Measurements from ENCODE around the gene CABP2.
"Not testable (repeated sequence)": the region's sequence is repeated elsewhere in the genome, so short reads cannot be mapped to it uniquely, and the experiment has no call there.

CABP2 gene

GRCh38 chr11:67538823-67539505, 15.7 kb upstream of the CABP2 start:
- DNase-seq (ENCODE audit: low spot score) = no peak

DNA sequence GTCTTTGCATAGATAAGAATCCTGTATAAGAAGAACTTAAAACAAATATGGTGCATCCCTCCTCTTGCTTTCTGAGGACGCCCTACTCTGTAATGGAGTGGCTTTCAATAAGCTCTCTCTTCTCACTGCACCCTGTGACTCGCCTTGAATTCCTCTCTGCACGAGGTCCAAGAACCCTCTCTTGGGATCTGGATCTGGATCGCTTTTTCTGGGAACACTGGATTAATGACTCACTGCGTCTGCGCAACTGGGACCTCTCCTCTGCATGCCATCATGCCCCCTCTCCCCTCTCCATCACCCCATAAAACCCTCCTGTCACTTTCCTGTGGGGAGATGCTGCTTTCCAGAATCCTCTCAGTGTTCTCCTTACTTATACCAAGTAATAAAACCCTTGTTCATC, 15.1 kb upstream of the CABP2 start:
- no peak for DNase-seq (ENCODE audit: low spot score)

DNA sequence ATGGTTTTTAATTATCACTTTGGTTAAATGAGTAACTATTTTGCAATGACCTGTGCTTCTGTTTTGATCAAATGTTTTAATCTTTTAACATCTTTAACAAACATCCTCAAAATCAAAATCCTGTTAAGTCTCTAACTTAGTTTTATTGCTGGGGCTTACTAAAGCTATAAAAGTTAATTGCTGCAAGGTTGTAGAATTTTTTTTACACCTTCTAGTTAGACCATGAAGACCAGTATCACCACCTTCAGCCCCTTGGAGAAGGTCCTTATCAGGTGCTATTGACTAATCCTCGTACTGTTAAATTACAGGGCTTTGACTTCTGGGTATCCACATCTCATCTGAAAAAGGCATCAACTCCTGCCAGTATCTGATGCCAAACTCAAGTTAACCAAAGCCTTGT, 12.3 kb upstream of the CABP2 start:
- DNase-seq (ENCODE audit: low spot score) = no peak

- no peak for DNase-seq (ENCODE audit: low spot score)
Measured at GRCh38 chr11:67534070-67534679, 10.9 kb upstream of the CABP2 start.

- no peak for DNase-seq (ENCODE audit: low spot score)
Measured at GRCh38 chr11:67532889-67533288, 9.6 kb upstream of the CABP2 start.

GRCh38 chr11:67530282-67530592, 7.0 kb upstream of the CABP2 start:
- no peak for DNase-seq (ENCODE audit: low spot score)

GRCh38 chr11:67528376-67528775, 5.1 kb upstream of the CABP2 start:
- DNase-seq (ENCODE audit: low spot score) = no peak

DNA sequence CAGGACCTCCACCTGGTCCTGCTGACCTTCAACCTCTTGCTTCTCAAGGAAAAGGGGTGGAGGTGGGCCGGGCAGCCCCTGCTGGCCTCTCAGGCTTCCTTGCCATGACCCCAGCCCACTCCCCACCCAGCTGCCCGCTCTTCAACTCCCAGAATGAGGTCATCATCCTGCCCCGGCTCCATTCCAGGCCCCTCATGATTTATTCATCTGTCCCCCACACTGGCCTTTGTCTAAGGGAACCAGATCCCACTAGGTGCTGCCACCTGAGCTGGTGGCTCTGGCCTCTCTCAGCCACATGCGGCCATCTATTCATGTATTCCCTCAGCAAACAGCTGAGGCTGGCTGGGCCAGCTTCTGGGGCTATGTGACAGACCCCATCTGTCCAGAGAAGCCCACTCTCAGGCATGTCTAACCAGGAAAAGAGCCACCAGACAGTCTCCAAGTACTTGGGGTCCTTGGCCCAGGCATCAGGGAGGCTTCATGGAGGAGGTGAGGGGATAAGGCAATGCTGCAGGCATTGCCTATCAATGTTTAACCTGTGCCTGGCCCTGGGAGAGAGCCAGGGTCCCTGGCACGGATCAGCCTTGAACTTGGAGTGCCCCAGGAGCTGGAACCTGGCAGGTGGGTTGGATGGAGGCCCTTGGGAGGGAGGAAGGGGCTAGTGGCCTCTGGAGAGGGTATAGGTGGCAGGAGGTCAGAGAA, 2.2 kb upstream of the CABP2 start:
- no peak for DNase-seq (ENCODE audit: low spot score)

DNA sequence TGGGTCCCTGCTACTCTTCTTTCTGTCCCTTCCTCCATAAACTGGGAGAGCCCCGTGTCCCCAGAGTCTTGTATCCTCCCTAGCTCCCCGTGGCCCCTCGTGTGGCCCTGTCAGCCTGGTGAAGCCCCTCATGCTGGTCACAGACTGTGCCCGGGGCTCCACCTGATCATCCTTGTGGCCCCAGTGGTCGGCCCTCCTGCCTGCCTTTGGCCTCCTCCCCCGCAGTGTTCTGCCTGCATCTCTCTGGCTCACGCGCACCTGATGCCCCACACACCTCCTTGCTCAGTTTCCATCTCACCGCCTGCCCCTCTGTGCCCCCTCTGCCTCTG, 1.2 kb upstream of the CABP2 start:
- DNase-seq (ENCODE audit: low spot score) = no peak

- peak; percentile 42 for DNase-seq (ENCODE audit: low spot score)
Measured at GRCh38 chr11:67523556-67524479, 572 bp upstream of the CABP2 start.

DNA sequence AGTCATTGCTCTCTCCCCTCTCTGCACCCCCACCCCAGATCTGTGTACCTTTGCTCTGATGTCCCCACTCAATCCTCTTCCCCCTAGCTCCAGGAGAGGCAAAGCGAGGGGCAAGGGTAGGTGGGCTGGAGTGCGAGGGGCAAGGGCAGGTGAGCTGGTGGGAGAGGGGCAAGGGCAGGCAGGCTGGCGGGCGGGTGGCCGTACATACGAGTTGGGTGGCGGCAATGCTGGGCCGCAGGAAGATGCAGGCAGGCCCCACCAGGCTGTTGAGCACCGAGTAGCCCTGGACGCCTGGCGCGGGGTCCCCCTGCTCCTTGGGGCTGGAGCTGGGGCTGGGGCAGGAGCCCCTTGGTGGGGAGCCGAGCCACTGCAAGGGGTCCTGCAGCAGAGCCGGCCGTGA, 908 bp downstream of the CABP2 start:
- DNase-seq (ENCODE audit: low spot score) = no peak

GRCh38 chr11:67521924-67522323, 1.3 kb downstream of the CABP2 start:
- no peak for DNase-seq (ENCODE audit: low spot score)

GRCh38 chr11:67520856-67521824, 2.1 kb downstream of the CABP2 start:
- DNase-seq (ENCODE audit: low spot score) = no peak

GRCh38 chr11:67519726-67520125, 3.5 kb downstream of the CABP2 start:
- DNase-seq (ENCODE audit: low spot score) = no peak

GRCh38 chr11:67517784-67518552, 5.3 kb downstream of the CABP2 start:
- no peak for DNase-seq (ENCODE audit: low spot score)

DNA sequence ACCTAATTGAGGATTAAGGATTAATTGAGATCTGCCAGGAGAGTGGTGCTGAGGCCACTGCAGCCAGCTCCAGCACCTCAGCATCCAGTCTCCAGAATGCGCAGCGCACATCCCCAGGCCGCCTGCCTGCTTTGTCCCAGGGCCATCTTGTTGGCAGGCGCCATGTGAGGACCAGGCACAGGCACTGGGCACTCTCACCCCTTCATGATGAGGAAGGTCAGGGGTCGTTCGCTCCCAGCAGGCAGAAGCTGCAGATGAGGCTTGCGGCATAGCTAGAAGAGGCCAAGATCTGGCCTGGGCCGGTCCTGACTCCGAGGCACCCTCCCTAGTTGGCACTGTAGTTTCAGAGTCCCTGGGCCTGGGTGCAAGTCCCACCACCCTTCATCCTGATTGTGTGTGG, 6.4 kb downstream of the CABP2 start:
- DNase-seq (ENCODE audit: low spot score) = no peak

DNA sequence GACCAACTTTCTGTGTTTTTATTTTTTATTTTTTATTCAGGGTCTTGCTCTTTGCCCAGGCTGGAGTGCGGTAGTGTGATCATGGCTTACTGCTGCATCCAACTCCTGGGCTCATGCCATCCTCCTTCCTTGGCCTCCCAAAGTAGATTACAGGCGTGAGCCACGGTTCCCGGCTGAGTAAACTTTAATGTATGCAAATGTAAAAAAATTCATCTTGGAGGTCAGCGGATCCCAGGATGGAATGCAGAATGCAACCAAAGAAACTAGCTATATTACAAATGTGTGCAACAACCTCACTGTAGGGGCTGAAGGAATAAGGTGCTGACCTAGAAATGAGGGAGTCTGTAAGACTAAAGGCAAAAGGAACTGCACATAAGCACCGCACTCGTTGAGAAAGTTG, 9.1 kb downstream of the CABP2 start:
- DNase-seq (ENCODE audit: low spot score) = no peak

DNA sequence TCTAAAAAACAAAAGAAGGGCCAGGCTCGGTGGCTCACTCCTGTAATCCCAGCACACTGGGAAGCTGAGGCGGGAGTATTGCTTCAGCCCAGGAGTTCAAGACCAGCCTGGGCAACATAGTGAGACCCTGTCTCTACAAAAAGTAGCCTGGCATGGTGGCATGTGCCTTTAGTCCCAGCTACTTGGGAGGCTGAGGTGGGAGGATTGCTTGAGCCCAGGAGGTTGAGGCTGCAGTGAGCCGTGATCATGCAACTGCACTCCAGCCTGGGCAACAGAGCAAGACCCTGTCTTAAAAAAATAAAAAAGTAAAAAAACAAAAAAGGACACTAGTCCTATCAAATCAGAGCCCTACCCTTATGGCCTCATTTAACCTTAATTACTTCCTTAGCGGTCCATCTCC, 11.7 kb downstream of the CABP2 start:
- not testable (repeated sequence) for DNase-seq (ENCODE audit: low spot score)

DNA sequence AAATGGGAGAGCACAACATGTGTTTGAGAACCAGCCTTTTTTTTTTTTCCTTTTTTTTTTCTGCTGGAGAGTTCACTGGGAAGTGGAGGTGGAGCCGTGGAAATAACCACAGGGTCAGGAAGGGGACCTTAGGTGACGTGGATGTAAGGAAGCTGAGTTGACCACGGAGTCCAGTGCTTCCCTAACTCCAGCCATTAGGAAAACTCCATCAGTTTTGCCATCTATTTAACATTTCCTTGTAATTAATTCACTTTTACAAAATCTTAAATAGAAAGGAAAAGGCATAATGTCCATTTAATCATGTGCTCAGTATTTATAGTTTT, 13.3 kb downstream of the CABP2 start:
- DNase-seq (ENCODE audit: low spot score) = no peak

DNA sequence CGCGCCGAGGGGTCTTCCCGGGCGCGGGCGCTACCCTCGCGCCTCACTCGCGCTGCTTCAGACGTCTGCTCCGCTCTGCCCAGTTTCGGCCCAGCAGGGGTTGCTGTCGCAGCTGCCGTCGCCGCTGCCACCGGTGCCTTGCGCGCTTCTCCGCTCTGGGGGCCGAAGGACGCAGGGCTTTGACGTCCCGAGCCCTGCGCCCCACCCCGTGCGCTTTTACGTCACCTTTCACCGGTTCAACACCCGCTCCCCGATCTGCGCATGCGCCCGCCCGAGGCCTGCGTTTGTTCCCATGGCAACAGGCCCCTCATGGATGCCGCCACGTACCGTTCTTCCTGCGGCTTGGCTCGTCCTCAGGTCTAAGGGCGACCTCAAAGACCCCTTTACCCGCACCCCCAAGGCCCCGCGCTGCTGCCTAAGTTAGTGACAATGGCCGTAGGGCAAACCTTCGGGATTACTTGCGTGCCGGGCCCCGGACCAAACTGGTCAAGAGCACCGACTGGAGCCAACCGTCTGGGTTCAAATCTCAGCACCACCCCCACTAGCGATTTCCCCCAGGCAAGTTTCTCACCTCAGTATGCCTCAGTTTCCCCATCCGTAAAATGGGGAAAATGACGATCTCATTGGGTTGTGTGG, 14.6 kb downstream of the CABP2 start:
- DNase-seq (ENCODE audit: low spot score) = peak; percentile 100

Data from AG20443 (cell line).